Measurements from ENCODE around the gene TAX1BP3. TPM values are rescaled to one million over a fixed set of nuclear protein-coding genes. Genes with fewer than 3 reads are reported as not detected.

TAX1BP3 gene
- total and polyA plus RNA-seq, 4 donors, result 11.9 to 27.7 (median 20.0) TPM

GRCh38 chr17:3660311-3660891 lies 8.0 kb downstream of the TAX1BP3 start:
- no peak for TF ChIP-seq JUND (IDR thresholded peaks at IDR 0.05)
- no peak for TF ChIP-seq HNF4G (IDR thresholded peaks at IDR 0.05)
- peak; percentile 19 to 62 for TF ChIP-seq HNF4A (conservative IDR thresholded peaks at IDR 0.05)
- TF ChIP-seq MAX (IDR thresholded peaks at IDR 0.05), result no peak
- TF ChIP-seq FOXA1 (IDR thresholded peaks at IDR 0.05), result no peak
- TF ChIP-seq NR2F2 (IDR thresholded peaks at IDR 0.05), result no peak
- TF ChIP-seq REST (IDR thresholded peaks at IDR 0.05), result no peak
- TF ChIP-seq RAD21 (IDR thresholded peaks at IDR 0.05), result no peak
- TF ChIP-seq GABPA (IDR thresholded peaks at IDR 0.05 in 1 of 2, conservative IDR thresholded peaks at IDR 0.05 in 1 of 2), result no peak
- TF ChIP-seq, protein P1, sequence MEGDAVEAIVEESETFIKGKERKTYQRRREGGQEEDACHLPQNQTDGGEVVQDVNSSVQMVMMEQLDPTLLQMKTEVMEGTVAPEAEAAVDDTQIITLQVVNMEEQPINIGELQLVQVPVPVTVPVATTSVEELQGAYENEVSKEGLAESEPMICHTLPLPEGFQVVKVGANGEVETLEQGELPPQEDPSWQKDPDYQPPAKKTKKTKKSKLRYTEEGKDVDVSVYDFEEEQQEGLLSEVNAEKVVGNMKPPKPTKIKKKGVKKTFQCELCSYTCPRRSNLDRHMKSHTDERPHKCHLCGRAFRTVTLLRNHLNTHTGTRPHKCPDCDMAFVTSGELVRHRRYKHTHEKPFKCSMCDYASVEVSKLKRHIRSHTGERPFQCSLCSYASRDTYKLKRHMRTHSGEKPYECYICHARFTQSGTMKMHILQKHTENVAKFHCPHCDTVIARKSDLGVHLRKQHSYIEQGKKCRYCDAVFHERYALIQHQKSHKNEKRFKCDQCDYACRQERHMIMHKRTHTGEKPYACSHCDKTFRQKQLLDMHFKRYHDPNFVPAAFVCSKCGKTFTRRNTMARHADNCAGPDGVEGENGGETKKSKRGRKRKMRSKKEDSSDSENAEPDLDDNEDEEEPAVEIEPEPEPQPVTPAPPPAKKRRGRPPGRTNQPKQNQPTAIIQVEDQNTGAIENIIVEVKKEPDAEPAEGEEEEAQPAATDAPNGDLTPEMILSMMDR (IDR thresholded peaks at IDR 0.05; ENCODE audit: low read depth, low read length, missing input control), result no peak
- TF ChIP-seq, protein P2, sequence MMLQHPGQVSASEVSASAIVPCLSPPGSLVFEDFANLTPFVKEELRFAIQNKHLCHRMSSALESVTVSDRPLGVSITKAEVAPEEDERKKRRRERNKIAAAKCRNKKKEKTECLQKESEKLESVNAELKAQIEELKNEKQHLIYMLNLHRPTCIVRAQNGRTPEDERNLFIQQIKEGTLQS (IDR thresholded peaks at IDR 0.05), result no peak
- TF ChIP-seq FOXA2 (IDR thresholded peaks at IDR 0.05), result no peak
- no peak for TF ChIP-seq EGR1 (IDR thresholded peaks at IDR 0.05; ENCODE audit: low read depth in 2 of 2)
- TF ChIP-seq YY1 (IDR thresholded peaks at IDR 0.05), result no peak
- no peak for TF ChIP-seq ZBTB33 (IDR thresholded peaks at IDR 0.05)
- TF ChIP-seq SP1 (IDR thresholded peaks at IDR 0.05), result peak; percentile 48
- peak in 1 of 2 donors; percentile 71 for TF ChIP-seq RXRA (IDR thresholded peaks at IDR 0.05)
- TF ChIP-seq TAF1 (conservative IDR thresholded peaks at IDR 0.05), result no peak
- Histone ChIP-seq H3K9me3 (ENCODE audit: control insufficient read depth in 4 of 4, low read length in 3 of 4) (no peaks in the 10 kb centered on the region), H3K27me3 (ENCODE audit: control insufficient read depth in 4 of 4, insufficient read depth in 4 of 4, low read length in 3 of 4) (no peaks in the 10 kb centered on the region), H3K36me3 (ENCODE audit: control insufficient read depth in 4 of 4, insufficient read depth in 3 of 4, low read depth in 1 of 4, low read length in 3 of 4) (peaks cover 0 to 11% (median 5%) of the 10 kb centered on the region in 4 donors), H3K27ac (ENCODE audit: low read depth in 1 of 2, low read length in 2 of 2) (no peak overlapping the region), H3K9ac (ENCODE audit: low read depth in 1 of 2, low read length in 2 of 2) (no peak overlapping the region), H3K4me1 (ENCODE audit: control insufficient read depth in 4 of 4, insufficient read depth in 4 of 4, low read length in 3 of 4) (peaks cover 6 to 25% (median 7%) of the 10 kb centered on the region in 4 donors), H3K4me3 (ENCODE audit: low read depth in 1 of 3, low read length in 3 of 3) (no peak overlapping the region)
- WGBS, result 69% methylated on average over 23 of the region's 23 CpGs
- no peak for DNase-seq (ENCODE audit: low spot score)

All from liver (tissue), 9 donors.